GM23338 (cell line): Measurements from ENCODE around the gene CD6. TPM values are rescaled to one million over a fixed set of nuclear protein-coding genes. Genes with fewer than 3 reads are reported as not detected.

Source experiments
- ATAC-seq: fragments of 200-7000 bp; cut with Tn5 transposase; 3 replicates; pipeline ENCODE4 v1.9.1; 2020
- DNase-seq: peaks from one replicate; pipeline ENCODE4 v3.0.0-alpha.2; 2015; ENCODE audit warnings: low spot score
- H2AFZ ChIP-seq: fragments of 200-600 bp; sonication (generic); 2 replicates; pipeline ENCODE4 v1.8.0; 2016; ENCODE audit warnings: antibody characterized with exemption, mild to moderate bottlenecking, moderate library complexity
- H3F3A ChIP-seq: fragments of 200-600 bp; sonication (generic); replicated peaks from 2 replicates; pipeline ENCODE4 v1.8.0; 2017; ENCODE audit warnings: antibody characterized with exemption, mixed run types, low read depth
- H3K27ac ChIP-seq: fragments of 200-600 bp; sonication (generic); 2 replicates; pipeline ENCODE4 v1.6.1; 2016; ENCODE audit warnings: low read depth
- H3K27me3 ChIP-seq: fragments of 200-600 bp; sonication (generic); 2 replicates; pipeline ENCODE4 v1.8.0; 2016; ENCODE audit warnings: mild to moderate bottlenecking, mixed run types, moderate library complexity; ENCODE audit not compliant: insufficient read depth
- H3K36me3 ChIP-seq: fragments of 200-600 bp; sonication (generic); 2 replicates; pipeline ENCODE4 v1.8.0; 2016; ENCODE audit warnings: mild to moderate bottlenecking; ENCODE audit not compliant: insufficient read depth
- H3K4me1 ChIP-seq: fragments of 200-600 bp; sonication (generic); 2 replicates; pipeline ENCODE4 v1.8.0; 2016; ENCODE audit warnings: mild to moderate bottlenecking, moderate library complexity; ENCODE audit not compliant: insufficient read depth
- H3K4me2 ChIP-seq: fragments of 200-600 bp; sonication (generic); 2 replicates; pipeline ENCODE4 v1.7.1; 2017; ENCODE audit warnings: mixed run types
- H3K4me3 ChIP-seq: fragments of 200-600 bp; sonication (generic); 2 replicates; pipeline ENCODE4 v1.6.1; 2016; ENCODE audit warnings: mixed run types
- H3K79me2 ChIP-seq: fragments of 200-600 bp; sonication (generic); replicated peaks from 2 replicates; pipeline ENCODE4 v1.8.0; 2017; ENCODE audit warnings: mild to moderate bottlenecking; ENCODE audit not compliant: insufficient read depth
- H3K9me2 ChIP-seq: fragments of 200-600 bp; sonication (generic); 2 replicates; pipeline ENCODE4 v1.8.0; 2017; ENCODE audit not compliant: insufficient read depth
- H4K20me1 ChIP-seq: fragments of 200-600 bp; sonication (generic); replicated peaks from 2 replicates; pipeline ENCODE4 v1.8.0; 2017; ENCODE audit warnings: mild to moderate bottlenecking; ENCODE audit not compliant: insufficient read depth
- H3K27ac Mint-ChIP-seq: 2 replicates; pipeline ENCODE4 v1.8.0; 2020; ENCODE audit warnings: inconsistent platforms, mild to moderate bottlenecking, moderate library complexity, mixed read lengths
- H3K27me3 Mint-ChIP-seq: 3 replicates; pipeline ENCODE4 v1.8.0; 2022; ENCODE audit warnings: low read depth, mild to moderate bottlenecking, moderate library complexity, mixed read lengths, inconsistent platforms; ENCODE audit not compliant: insufficient read depth, poor library complexity
- H3K36me3 Mint-ChIP-seq: 3 replicates; pipeline ENCODE4 v1.8.0; 2021; ENCODE audit warnings: low read depth, mild to moderate bottlenecking, inconsistent platforms, moderate library complexity, mixed read lengths
- H3K4me1 Mint-ChIP-seq: 3 replicates; pipeline ENCODE4 v1.8.0; 2020; ENCODE audit warnings: mild to moderate bottlenecking, inconsistent platforms, mixed read lengths
- H3K4me3 Mint-ChIP-seq: 3 replicates; pipeline ENCODE4 v1.8.0; 2021; ENCODE audit warnings: moderate library complexity, mild to moderate bottlenecking, inconsistent platforms, mixed read lengths
- H3K9me3 Mint-ChIP-seq: 3 replicates; pipeline ENCODE4 v1.8.0; 2020; ENCODE audit warnings: moderate library complexity, mild to moderate bottlenecking, inconsistent platforms, mixed read lengths
- CREB1 ChIP-seq: fragments of 250-450 bp; sonication (Bioruptor Pico); IDR thresholded peaks from 2 replicates; pipeline ENCODE4 v1.5.0; 2020; ENCODE audit warnings: low read depth, mild to moderate bottlenecking, moderate library complexity
- EZH2 ChIP-seq: fragments of 200-600 bp; sonication (generic); IDR thresholded peaks from one replicate; pipeline ENCODE4 v1.8.0; 2017; ENCODE audit warnings: antibody characterized with exemption, mild to moderate bottlenecking, low read depth; ENCODE audit not compliant: unreplicated experiment
- JUNB ChIP-seq: IDR thresholded peaks from one replicate; pipeline ENCODE4 v1.6.1; 2016; ENCODE audit warnings: antibody characterized with exemption; ENCODE audit not compliant: unreplicated experiment
- NANOG ChIP-seq: IDR thresholded peaks from 2 replicates; pipeline ENCODE4 v1.6.1; 2016; ENCODE audit warnings: antibody characterized with exemption, borderline replicate concordance
- POLR2AphosphoS5 ChIP-seq: IDR thresholded peaks from 2 replicates; pipeline ENCODE4 v1.6.1; 2016; ENCODE audit warnings: antibody characterized with exemption, low read depth
- STAT1 ChIP-seq: IDR thresholded peaks from one replicate; pipeline ENCODE4 v1.6.1; 2016; ENCODE audit warnings: antibody characterized with exemption; ENCODE audit not compliant: unreplicated experiment
- ZNF331 ChIP-seq: fragments of 250-450 bp; sonication (Bioruptor Pico); IDR thresholded peaks from 2 replicates; pipeline ENCODE4 v1.5.0; 2020; ENCODE audit warnings: low read depth, mild to moderate bottlenecking, moderate library complexity
- polyA plus RNA-seq: library from polyadenylated mRNA; unstranded; fragments of >200 nt; fragmentation: Nextera tagmentation; extraction: Ambion mirVana; gene quantifications from 2 replicates; pipeline ENCODE4 v1.2.1, GENCODE V29; 2016
- total RNA-seq: library from RNA; depleted of rRNA; stranded (reverse); fragments of >200 nt; shearing (Covaris generic); gene quantifications from 2 replicates; pipeline ENCODE4 v1.2.3, GENCODE V29; 2014
- TF ChIP-seq, protein P1 (sequence below), 2 experiments: fragments of 200-600 bp in 1 of 2; sonication (generic) in 1 of 2; conservative IDR thresholded peaks; 2 replicates each; pipeline versions ENCODE4 v1.5.1 to v1.6.1; 2016 to 2017; ENCODE audit warnings: antibody characterized with exemption in 2 of 2, low read depth in 2 of 2, mild to moderate bottlenecking in 2 of 2, moderate library complexity in 1 of 2
- TF ChIP-seq, protein P2 (sequence below): IDR thresholded peaks from one replicate; pipeline ENCODE4 v1.6.1; 2018; ENCODE audit warnings: antibody characterized with exemption; ENCODE audit not compliant: unreplicated experiment
- TF ChIP-seq, protein P3 (sequence below): IDR thresholded peaks from 2 replicates; pipeline ENCODE4 v1.6.1; 2016; ENCODE audit warnings: antibody characterized with exemption

CD6 gene
- total and polyA plus RNA-seq, 2 experiments from 2014 or later: 0.49 TPM; not detected in 1

DNA sequence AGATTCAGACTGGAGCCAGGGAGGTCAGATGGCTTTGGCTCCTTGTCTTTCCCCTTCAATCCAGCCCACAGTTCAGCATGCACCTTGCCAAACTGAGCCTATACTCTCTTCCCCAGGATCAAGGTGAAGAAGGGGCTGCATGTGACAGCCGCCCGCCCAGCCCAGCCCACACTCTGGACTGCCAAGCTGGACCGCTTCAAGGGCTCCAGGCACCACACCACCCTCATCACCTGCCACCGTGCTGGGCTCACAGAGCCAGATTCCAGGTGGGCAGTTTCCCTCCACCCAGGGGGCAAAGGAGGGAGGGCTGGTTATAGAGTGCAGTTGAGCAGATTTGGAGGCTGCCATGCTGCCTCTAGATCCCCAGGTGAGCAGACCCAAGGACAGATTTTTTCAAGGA lies 41.1 kb upstream of the CD6 start:
- Histone ChIP-seq H3K4me3 (no peak overlapping the region), H3K79me2 (no peaks in the 10 kb centered on the region), H3F3A (no peaks in the 10 kb centered on the region), H3K9me2 (no peaks in the 10 kb centered on the region), H4K20me1 (peaks cover 11% of the 10 kb centered on the region; the same call in 1 of the 2 replicates), H3K27me3 (peaks cover 4% of the 10 kb centered on the region; the same call in 1 of the 2 replicates), H3K4me2 (no peak overlapping the region), H3K27ac (no peak overlapping the region), H3K36me3 (0 out of 2 replicates have a peak, but pooled peaks cover 6% of the 10 kb centered on the region), H2AFZ (no peak overlapping the region), H3K4me1 (peaks cover 6% of the 10 kb centered on the region)
- H3K4me1 Mint-ChIP-seq: peaks cover 21% of the 10 kb centered on the region
- TF ChIP-seq, protein P1, sequence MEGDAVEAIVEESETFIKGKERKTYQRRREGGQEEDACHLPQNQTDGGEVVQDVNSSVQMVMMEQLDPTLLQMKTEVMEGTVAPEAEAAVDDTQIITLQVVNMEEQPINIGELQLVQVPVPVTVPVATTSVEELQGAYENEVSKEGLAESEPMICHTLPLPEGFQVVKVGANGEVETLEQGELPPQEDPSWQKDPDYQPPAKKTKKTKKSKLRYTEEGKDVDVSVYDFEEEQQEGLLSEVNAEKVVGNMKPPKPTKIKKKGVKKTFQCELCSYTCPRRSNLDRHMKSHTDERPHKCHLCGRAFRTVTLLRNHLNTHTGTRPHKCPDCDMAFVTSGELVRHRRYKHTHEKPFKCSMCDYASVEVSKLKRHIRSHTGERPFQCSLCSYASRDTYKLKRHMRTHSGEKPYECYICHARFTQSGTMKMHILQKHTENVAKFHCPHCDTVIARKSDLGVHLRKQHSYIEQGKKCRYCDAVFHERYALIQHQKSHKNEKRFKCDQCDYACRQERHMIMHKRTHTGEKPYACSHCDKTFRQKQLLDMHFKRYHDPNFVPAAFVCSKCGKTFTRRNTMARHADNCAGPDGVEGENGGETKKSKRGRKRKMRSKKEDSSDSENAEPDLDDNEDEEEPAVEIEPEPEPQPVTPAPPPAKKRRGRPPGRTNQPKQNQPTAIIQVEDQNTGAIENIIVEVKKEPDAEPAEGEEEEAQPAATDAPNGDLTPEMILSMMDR (conservative IDR thresholded peaks at IDR 0.05; ENCODE audit: low read depth in 2 of 2): no peak
- TF ChIP-seq CREB1 (CRISPR knock-in tag) (no peak), NANOG (no peak), EZH2 (no peak), ZNF331 (CRISPR knock-in tag) (no peak), STAT1 (no peak)
- TF ChIP-seq, protein P2, sequence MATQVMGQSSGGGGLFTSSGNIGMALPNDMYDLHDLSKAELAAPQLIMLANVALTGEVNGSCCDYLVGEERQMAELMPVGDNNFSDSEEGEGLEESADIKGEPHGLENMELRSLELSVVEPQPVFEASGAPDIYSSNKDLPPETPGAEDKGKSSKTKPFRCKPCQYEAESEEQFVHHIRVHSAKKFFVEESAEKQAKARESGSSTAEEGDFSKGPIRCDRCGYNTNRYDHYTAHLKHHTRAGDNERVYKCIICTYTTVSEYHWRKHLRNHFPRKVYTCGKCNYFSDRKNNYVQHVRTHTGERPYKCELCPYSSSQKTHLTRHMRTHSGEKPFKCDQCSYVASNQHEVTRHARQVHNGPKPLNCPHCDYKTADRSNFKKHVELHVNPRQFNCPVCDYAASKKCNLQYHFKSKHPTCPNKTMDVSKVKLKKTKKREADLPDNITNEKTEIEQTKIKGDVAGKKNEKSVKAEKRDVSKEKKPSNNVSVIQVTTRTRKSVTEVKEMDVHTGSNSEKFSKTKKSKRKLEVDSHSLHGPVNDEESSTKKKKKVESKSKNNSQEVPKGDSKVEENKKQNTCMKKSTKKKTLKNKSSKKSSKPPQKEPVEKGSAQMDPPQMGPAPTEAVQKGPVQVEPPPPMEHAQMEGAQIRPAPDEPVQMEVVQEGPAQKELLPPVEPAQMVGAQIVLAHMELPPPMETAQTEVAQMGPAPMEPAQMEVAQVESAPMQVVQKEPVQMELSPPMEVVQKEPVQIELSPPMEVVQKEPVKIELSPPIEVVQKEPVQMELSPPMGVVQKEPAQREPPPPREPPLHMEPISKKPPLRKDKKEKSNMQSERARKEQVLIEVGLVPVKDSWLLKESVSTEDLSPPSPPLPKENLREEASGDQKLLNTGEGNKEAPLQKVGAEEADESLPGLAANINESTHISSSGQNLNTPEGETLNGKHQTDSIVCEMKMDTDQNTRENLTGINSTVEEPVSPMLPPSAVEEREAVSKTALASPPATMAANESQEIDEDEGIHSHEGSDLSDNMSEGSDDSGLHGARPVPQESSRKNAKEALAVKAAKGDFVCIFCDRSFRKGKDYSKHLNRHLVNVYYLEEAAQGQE: no peak
- TF ChIP-seq, protein P3, sequence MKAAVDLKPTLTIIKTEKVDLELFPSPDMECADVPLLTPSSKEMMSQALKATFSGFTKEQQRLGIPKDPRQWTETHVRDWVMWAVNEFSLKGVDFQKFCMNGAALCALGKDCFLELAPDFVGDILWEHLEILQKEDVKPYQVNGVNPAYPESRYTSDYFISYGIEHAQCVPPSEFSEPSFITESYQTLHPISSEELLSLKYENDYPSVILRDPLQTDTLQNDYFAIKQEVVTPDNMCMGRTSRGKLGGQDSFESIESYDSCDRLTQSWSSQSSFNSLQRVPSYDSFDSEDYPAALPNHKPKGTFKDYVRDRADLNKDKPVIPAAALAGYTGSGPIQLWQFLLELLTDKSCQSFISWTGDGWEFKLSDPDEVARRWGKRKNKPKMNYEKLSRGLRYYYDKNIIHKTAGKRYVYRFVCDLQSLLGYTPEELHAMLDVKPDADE: no peak
- no peak overlapping the region for H3K27ac Mint-ChIP-seq
- H3K4me3 Mint-ChIP-seq: no peak overlapping the region
- H3K9me3 Mint-ChIP-seq: no peaks in the 10 kb centered on the region
- H3K36me3 Mint-ChIP-seq: peaks cover 53% of the 10 kb centered on the region
- peaks cover 2% of the 10 kb centered on the region for H3K27me3 Mint-ChIP-seq
- DNase-seq (no peak), ATAC-seq (no peak)

DNA sequence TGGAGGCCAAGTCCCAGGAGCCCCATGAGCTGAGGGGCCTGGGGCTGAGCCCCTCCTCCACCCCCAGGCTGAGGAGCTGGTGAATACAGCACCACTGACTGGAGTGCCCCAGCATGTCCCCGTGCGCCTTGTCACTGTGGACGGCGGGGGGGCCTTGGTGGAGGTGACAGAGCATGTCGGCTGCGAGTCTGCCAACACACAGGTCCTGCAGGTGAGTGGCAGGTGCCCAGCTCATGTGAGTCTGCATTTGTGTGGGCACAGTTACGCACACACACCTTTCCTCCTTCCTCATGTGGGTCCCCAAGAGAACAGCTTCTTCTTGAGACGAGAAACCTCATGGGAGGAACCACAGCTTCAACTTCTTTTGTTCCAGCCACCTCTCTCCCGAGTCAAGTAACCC lies 39.6 kb upstream of the CD6 start:
- no peak for DNase-seq
- no peak overlapping the region for H3K27ac Mint-ChIP-seq
- H2AFZ ChIP-seq: no peak overlapping the region
- TF ChIP-seq, protein P2: no peak
- TF ChIP-seq POLR2AphosphoS5 (no peak), CREB1 (CRISPR knock-in tag) (no peak), ZNF331 (CRISPR knock-in tag) (no peak), JUNB (no peak)
- TF ChIP-seq, protein P3: no peak
- TF ChIP-seq, protein P1 (conservative IDR thresholded peaks at IDR 0.05; ENCODE audit: low read depth in 2 of 2): no peak

More for the DNA sequence above, 39.6 kb upstream of the CD6 start:
- H3K4me3 Mint-ChIP-seq: no peak overlapping the region
- peaks cover 2% of the 10 kb centered on the region for H3K27me3 Mint-ChIP-seq
- no peak for ATAC-seq
- 0 out of 2 replicates have a peak, but pooled peaks cover 6% of the 10 kb centered on the region for H3K36me3 ChIP-seq
- H3K4me1 Mint-ChIP-seq: 0 out of 3 replicates have a peak, but pooled peaks cover 8% of the 10 kb centered on the region
- peaks cover 51% of the 10 kb centered on the region for H3K36me3 Mint-ChIP-seq
- H3K79me2 ChIP-seq: no peaks in the 10 kb centered on the region
- no peaks in the 10 kb centered on the region for H3K4me1 ChIP-seq
- peaks cover 4% of the 10 kb centered on the region; the same call in 1 of the 2 replicates for H4K20me1 ChIP-seq
- no peaks in the 10 kb centered on the region for H3K9me3 Mint-ChIP-seq
- no peak overlapping the region for H3K4me2 ChIP-seq
- no peaks in the 10 kb centered on the region for H3K27me3 ChIP-seq
- H3F3A ChIP-seq: no peaks in the 10 kb centered on the region
- no peak overlapping the region for H3K4me3 ChIP-seq
- H3K9me2 ChIP-seq: no peaks in the 10 kb centered on the region
- no peak overlapping the region for H3K27ac ChIP-seq
